GM23338 (cell line): ENCODE data around the gene DPP10. TPM values are rescaled to one million over a fixed set of nuclear protein-coding genes. Genes with fewer than 3 reads are reported as not detected.

Source experiments
- ATAC-seq: fragments of 200-7000 bp; cut with Tn5 transposase; 3 replicates; pipeline ENCODE4 v1.9.1; 2020
- DNase-seq: peaks from one replicate; pipeline ENCODE4 v3.0.0-alpha.2; 2015; ENCODE audit warnings: low spot score
- H2AFZ ChIP-seq: fragments of 200-600 bp; sonication (generic); 2 replicates; pipeline ENCODE4 v1.8.0; 2016; ENCODE audit warnings: antibody characterized with exemption, mild to moderate bottlenecking, moderate library complexity
- H3F3A ChIP-seq: fragments of 200-600 bp; sonication (generic); replicated peaks from 2 replicates; pipeline ENCODE4 v1.8.0; 2017; ENCODE audit warnings: antibody characterized with exemption, mixed run types, low read depth
- H3K27ac ChIP-seq: fragments of 200-600 bp; sonication (generic); 2 replicates; pipeline ENCODE4 v1.6.1; 2016; ENCODE audit warnings: low read depth
- H3K27me3 ChIP-seq: fragments of 200-600 bp; sonication (generic); 2 replicates; pipeline ENCODE4 v1.8.0; 2016; ENCODE audit warnings: mild to moderate bottlenecking, mixed run types, moderate library complexity; ENCODE audit not compliant: insufficient read depth
- H3K36me3 ChIP-seq: fragments of 200-600 bp; sonication (generic); 2 replicates; pipeline ENCODE4 v1.8.0; 2016; ENCODE audit warnings: mild to moderate bottlenecking; ENCODE audit not compliant: insufficient read depth
- H3K4me1 ChIP-seq: fragments of 200-600 bp; sonication (generic); 2 replicates; pipeline ENCODE4 v1.8.0; 2016; ENCODE audit warnings: mild to moderate bottlenecking, moderate library complexity; ENCODE audit not compliant: insufficient read depth
- H3K4me2 ChIP-seq: fragments of 200-600 bp; sonication (generic); 2 replicates; pipeline ENCODE4 v1.7.1; 2017; ENCODE audit warnings: mixed run types
- H3K4me3 ChIP-seq: fragments of 200-600 bp; sonication (generic); 2 replicates; pipeline ENCODE4 v1.6.1; 2016; ENCODE audit warnings: mixed run types
- H3K79me2 ChIP-seq: fragments of 200-600 bp; sonication (generic); replicated peaks from 2 replicates; pipeline ENCODE4 v1.8.0; 2017; ENCODE audit warnings: mild to moderate bottlenecking; ENCODE audit not compliant: insufficient read depth
- H3K9me2 ChIP-seq: fragments of 200-600 bp; sonication (generic); 2 replicates; pipeline ENCODE4 v1.8.0; 2017; ENCODE audit not compliant: insufficient read depth
- H4K20me1 ChIP-seq: fragments of 200-600 bp; sonication (generic); replicated peaks from 2 replicates; pipeline ENCODE4 v1.8.0; 2017; ENCODE audit warnings: mild to moderate bottlenecking; ENCODE audit not compliant: insufficient read depth
- H3K27ac Mint-ChIP-seq: 2 replicates; pipeline ENCODE4 v1.8.0; 2020; ENCODE audit warnings: inconsistent platforms, mild to moderate bottlenecking, moderate library complexity, mixed read lengths
- H3K27me3 Mint-ChIP-seq: 3 replicates; pipeline ENCODE4 v1.8.0; 2022; ENCODE audit warnings: low read depth, mild to moderate bottlenecking, moderate library complexity, mixed read lengths, inconsistent platforms; ENCODE audit not compliant: insufficient read depth, poor library complexity
- H3K36me3 Mint-ChIP-seq: 3 replicates; pipeline ENCODE4 v1.8.0; 2021; ENCODE audit warnings: low read depth, mild to moderate bottlenecking, inconsistent platforms, moderate library complexity, mixed read lengths
- H3K4me1 Mint-ChIP-seq: 3 replicates; pipeline ENCODE4 v1.8.0; 2020; ENCODE audit warnings: mild to moderate bottlenecking, inconsistent platforms, mixed read lengths
- H3K4me3 Mint-ChIP-seq: 3 replicates; pipeline ENCODE4 v1.8.0; 2021; ENCODE audit warnings: moderate library complexity, mild to moderate bottlenecking, inconsistent platforms, mixed read lengths
- H3K9me3 Mint-ChIP-seq: 3 replicates; pipeline ENCODE4 v1.8.0; 2020; ENCODE audit warnings: moderate library complexity, mild to moderate bottlenecking, inconsistent platforms, mixed read lengths
- CREB1 ChIP-seq: fragments of 250-450 bp; sonication (Bioruptor Pico); IDR thresholded peaks from 2 replicates; pipeline ENCODE4 v1.5.0; 2020; ENCODE audit warnings: low read depth, mild to moderate bottlenecking, moderate library complexity
- CTCF ChIP-seq, 2 experiments: fragments of 200-600 bp in 1 of 2; sonication (generic) in 1 of 2; conservative IDR thresholded peaks; 2 replicates each; pipeline versions ENCODE4 v1.5.1 to v1.6.1; 2016 to 2017; ENCODE audit warnings: antibody characterized with exemption in 2 of 2, low read depth in 2 of 2, mild to moderate bottlenecking in 2 of 2, moderate library complexity in 1 of 2
- ETS1 ChIP-seq: IDR thresholded peaks from 2 replicates; pipeline ENCODE4 v1.6.1; 2016; ENCODE audit warnings: antibody characterized with exemption
- EZH2 ChIP-seq: fragments of 200-600 bp; sonication (generic); IDR thresholded peaks from one replicate; pipeline ENCODE4 v1.8.0; 2017; ENCODE audit warnings: antibody characterized with exemption, mild to moderate bottlenecking, low read depth; ENCODE audit not compliant: unreplicated experiment
- EZH2phosphoT487 ChIP-seq: fragments of 200-600 bp; sonication (generic); IDR thresholded peaks from one replicate; pipeline ENCODE4 v1.8.1; 2018; ENCODE audit warnings: antibody characterized with exemption; ENCODE audit not compliant: unreplicated experiment
- JUNB ChIP-seq: IDR thresholded peaks from one replicate; pipeline ENCODE4 v1.6.1; 2016; ENCODE audit warnings: antibody characterized with exemption; ENCODE audit not compliant: unreplicated experiment
- NANOG ChIP-seq: IDR thresholded peaks from 2 replicates; pipeline ENCODE4 v1.6.1; 2016; ENCODE audit warnings: antibody characterized with exemption, borderline replicate concordance
- POLR2AphosphoS5 ChIP-seq: IDR thresholded peaks from 2 replicates; pipeline ENCODE4 v1.6.1; 2016; ENCODE audit warnings: antibody characterized with exemption, low read depth
- REST ChIP-seq: IDR thresholded peaks from one replicate; pipeline ENCODE4 v1.6.1; 2018; ENCODE audit warnings: antibody characterized with exemption; ENCODE audit not compliant: unreplicated experiment
- STAT1 ChIP-seq: IDR thresholded peaks from one replicate; pipeline ENCODE4 v1.6.1; 2016; ENCODE audit warnings: antibody characterized with exemption; ENCODE audit not compliant: unreplicated experiment
- ZNF114 ChIP-seq: fragments of 250-450 bp; sonication (Bioruptor Pico); IDR thresholded peaks from 2 replicates; pipeline ENCODE4 v1.5.0; 2020; ENCODE audit warnings: mild to moderate bottlenecking, moderate library complexity
- ZNF331 ChIP-seq: fragments of 250-450 bp; sonication (Bioruptor Pico); IDR thresholded peaks from 2 replicates; pipeline ENCODE4 v1.5.0; 2020; ENCODE audit warnings: low read depth, mild to moderate bottlenecking, moderate library complexity
- ZNF462 ChIP-seq: fragments of 250-450 bp; sonication (Bioruptor Pico); IDR thresholded peaks from 2 replicates; pipeline ENCODE4 v1.5.0; 2020; ENCODE audit warnings: mild to moderate bottlenecking, moderate library complexity
- polyA plus RNA-seq: library from polyadenylated mRNA; unstranded; fragments of >200 nt; fragmentation: Nextera tagmentation; extraction: Ambion mirVana; gene quantifications from 2 replicates; pipeline ENCODE4 v1.2.1, GENCODE V29; 2016
- total RNA-seq: library from RNA; depleted of rRNA; stranded (reverse); fragments of >200 nt; shearing (Covaris generic); gene quantifications from 2 replicates; pipeline ENCODE4 v1.2.3, GENCODE V29; 2014

DPP10 gene
- total and polyA plus RNA-seq, 2 experiments from 2014 or later, result 3.6 to 14.8 TPM

- H3K4me1 Mint-ChIP-seq, result peaks cover 12% of the 10 kb centered on the region; the same call in 2 of the 3 replicates
- Histone ChIP-seq H2AFZ (no peak overlapping the region), H3F3A (no peaks in the 10 kb centered on the region), H3K9me2 (no peaks in the 10 kb centered on the region), H3K4me2 (no peak overlapping the region), H3K4me3 (no peak overlapping the region), H3K27ac (no peak overlapping the region), H4K20me1 (no peaks in the 10 kb centered on the region), H3K79me2 (peaks cover 38% of the 10 kb centered on the region), H3K36me3 (no peaks in the 10 kb centered on the region), H3K4me1 (peaks cover 12% of the 10 kb centered on the region), H3K27me3 (no peaks in the 10 kb centered on the region)
- H3K27me3 Mint-ChIP-seq, result no peaks in the 10 kb centered on the region
- no peaks in the 10 kb centered on the region for H3K36me3 Mint-ChIP-seq
- TF ChIP-seq ZNF462 (CRISPR knock-in tag) (no peak), NANOG (no peak), POLR2AphosphoS5 (no peak), JUNB (no peak), ZNF114 (no peak), REST (no peak), STAT1 (no peak), ZNF331 (CRISPR knock-in tag) (no peak), ETS1 (no peak), CREB1 (CRISPR knock-in tag) (no peak), EZH2phosphoT487 (no peak), EZH2 (no peak), CTCF (conservative IDR thresholded peaks at IDR 0.05; ENCODE audit: low read depth in 2 of 2) (no peak)
- H3K9me3 Mint-ChIP-seq, result no peaks in the 10 kb centered on the region
- no peak overlapping the region for H3K27ac Mint-ChIP-seq
- no peak overlapping the region for H3K4me3 Mint-ChIP-seq
- DNase-seq (no peak), ATAC-seq (no peak)
These were observed 732.2 kb downstream of the DPP10 start for GRCh38 chr2:115174651-115175050.
